A549 treated with GW870086 at 1 μM for 4 hours (cell line): ENCODE results near the gene NALCN. TPM values are rescaled to one million over a fixed set of nuclear protein-coding genes. Genes with fewer than 3 reads are reported as not detected.

Source experiments
- total RNA-seq: library from RNA; stranded (reverse); fragments of 200-300 nt; extraction: Qiagen RNA extraction; gene quantifications from 5 replicates; pipeline ENCODE4 v1.2.3, GENCODE V29; 2022; ENCODE audit warnings: low read depth

NALCN gene
- 3.2 to 4.5 TPM (median 4.3 TPM) in 5 replicates for total RNA-seq

GRCh38 chr13:101416181-101417042 lies at the start of gene NALCN:
Gene NALCN, minus strand, starts transcription at chr13:101416508. Its CDS starts 17,382 bp downstream, at chr13:101399126.

GRCh38 chr13:101452519-101453485 lies 36.5 kb upstream of the NALCN start, which contains the start of gene ITGBL1:
Gene ITGBL1, plus strand, starts transcription at chr13:101452675. Its CDS starts 159 bp downstream, at chr13:101452834.

Other genes starting within 250 kb of the NALCN start
- gene ITGBL1, start 36.2 kb upstream of the NALCN start, total RNA-seq = 1.4 to 1.8 TPM (median 1.7 TPM) in 5 replicates